ENCODE results near the gene FNDC11.

DNA sequence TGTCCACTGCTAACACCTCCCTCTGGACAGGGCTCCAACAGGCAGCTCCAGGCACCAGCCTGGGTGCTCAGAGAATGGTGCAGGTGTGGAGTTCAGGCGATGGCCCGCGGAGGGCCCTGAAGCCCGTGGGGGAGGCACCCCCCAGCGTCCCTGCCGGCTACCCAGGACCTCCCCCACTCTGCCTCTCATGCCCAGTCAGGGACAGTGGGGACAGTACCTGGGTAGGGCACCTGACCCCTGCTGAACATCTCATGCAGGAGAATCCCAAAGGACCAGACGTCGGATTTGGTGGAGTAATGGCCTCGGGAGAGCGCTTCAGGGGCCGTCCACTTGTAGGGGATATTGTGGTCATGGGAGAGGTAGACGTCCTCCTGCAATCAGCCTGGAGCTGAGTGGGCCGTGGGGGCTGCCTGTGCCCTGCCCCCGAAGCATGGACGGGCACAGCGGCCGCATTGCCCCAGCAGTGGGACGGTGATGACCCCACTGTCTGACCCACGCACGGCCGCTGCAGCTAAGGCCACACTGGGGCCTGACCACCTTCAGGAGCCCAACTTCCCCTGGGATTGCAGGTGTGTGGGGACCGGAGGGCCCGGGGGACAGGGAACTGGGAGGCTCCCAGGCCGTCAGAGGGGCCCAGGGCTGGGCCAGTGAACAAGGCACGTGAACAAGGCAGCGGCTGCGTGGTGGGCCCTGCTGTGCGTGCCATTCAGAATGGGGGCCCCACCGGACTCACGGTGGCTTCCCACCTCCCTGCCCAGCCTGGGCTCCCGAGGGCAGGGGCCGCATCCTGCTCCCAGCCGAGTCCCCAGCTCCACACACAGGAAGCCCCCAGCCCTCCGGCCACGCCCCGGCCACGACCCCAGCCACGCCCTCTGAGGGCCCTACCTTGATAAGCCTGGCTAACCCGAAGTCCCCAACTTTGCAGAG, 23.8 kb upstream of the FNDC11 start:
- TF ChIP-seq, protein P1, sequence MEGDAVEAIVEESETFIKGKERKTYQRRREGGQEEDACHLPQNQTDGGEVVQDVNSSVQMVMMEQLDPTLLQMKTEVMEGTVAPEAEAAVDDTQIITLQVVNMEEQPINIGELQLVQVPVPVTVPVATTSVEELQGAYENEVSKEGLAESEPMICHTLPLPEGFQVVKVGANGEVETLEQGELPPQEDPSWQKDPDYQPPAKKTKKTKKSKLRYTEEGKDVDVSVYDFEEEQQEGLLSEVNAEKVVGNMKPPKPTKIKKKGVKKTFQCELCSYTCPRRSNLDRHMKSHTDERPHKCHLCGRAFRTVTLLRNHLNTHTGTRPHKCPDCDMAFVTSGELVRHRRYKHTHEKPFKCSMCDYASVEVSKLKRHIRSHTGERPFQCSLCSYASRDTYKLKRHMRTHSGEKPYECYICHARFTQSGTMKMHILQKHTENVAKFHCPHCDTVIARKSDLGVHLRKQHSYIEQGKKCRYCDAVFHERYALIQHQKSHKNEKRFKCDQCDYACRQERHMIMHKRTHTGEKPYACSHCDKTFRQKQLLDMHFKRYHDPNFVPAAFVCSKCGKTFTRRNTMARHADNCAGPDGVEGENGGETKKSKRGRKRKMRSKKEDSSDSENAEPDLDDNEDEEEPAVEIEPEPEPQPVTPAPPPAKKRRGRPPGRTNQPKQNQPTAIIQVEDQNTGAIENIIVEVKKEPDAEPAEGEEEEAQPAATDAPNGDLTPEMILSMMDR (IDR thresholded peaks at IDR 0.05; ENCODE audit: low read depth, low read length, missing input control) = no peak
- TF ChIP-seq, protein P2, sequence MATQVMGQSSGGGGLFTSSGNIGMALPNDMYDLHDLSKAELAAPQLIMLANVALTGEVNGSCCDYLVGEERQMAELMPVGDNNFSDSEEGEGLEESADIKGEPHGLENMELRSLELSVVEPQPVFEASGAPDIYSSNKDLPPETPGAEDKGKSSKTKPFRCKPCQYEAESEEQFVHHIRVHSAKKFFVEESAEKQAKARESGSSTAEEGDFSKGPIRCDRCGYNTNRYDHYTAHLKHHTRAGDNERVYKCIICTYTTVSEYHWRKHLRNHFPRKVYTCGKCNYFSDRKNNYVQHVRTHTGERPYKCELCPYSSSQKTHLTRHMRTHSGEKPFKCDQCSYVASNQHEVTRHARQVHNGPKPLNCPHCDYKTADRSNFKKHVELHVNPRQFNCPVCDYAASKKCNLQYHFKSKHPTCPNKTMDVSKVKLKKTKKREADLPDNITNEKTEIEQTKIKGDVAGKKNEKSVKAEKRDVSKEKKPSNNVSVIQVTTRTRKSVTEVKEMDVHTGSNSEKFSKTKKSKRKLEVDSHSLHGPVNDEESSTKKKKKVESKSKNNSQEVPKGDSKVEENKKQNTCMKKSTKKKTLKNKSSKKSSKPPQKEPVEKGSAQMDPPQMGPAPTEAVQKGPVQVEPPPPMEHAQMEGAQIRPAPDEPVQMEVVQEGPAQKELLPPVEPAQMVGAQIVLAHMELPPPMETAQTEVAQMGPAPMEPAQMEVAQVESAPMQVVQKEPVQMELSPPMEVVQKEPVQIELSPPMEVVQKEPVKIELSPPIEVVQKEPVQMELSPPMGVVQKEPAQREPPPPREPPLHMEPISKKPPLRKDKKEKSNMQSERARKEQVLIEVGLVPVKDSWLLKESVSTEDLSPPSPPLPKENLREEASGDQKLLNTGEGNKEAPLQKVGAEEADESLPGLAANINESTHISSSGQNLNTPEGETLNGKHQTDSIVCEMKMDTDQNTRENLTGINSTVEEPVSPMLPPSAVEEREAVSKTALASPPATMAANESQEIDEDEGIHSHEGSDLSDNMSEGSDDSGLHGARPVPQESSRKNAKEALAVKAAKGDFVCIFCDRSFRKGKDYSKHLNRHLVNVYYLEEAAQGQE (IDR thresholded peaks at IDR 0.05) = no peak
- TF ChIP-seq, protein P3, sequence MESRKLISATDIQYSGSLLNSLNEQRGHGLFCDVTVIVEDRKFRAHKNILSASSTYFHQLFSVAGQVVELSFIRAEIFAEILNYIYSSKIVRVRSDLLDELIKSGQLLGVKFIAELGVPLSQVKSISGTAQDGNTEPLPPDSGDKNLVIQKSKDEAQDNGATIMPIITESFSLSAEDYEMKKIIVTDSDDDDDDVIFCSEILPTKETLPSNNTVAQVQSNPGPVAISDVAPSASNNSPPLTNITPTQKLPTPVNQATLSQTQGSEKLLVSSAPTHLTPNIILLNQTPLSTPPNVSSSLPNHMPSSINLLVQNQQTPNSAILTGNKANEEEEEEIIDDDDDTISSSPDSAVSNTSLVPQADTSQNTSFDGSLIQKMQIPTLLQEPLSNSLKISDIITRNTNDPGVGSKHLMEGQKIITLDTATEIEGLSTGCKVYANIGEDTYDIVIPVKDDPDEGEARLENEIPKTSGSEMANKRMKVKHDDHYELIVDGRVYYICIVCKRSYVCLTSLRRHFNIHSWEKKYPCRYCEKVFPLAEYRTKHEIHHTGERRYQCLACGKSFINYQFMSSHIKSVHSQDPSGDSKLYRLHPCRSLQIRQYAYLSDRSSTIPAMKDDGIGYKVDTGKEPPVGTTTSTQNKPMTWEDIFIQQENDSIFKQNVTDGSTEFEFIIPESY (IDR thresholded peaks at IDR 0.05) = no peak

Data from liver (tissue), 2 donors.